Measurements from ENCODE around the gene MED12L.

GRCh38 chr3:151402349-151402748, 316.9 kb downstream of the MED12L start:
- TF ChIP-seq, protein P1, sequence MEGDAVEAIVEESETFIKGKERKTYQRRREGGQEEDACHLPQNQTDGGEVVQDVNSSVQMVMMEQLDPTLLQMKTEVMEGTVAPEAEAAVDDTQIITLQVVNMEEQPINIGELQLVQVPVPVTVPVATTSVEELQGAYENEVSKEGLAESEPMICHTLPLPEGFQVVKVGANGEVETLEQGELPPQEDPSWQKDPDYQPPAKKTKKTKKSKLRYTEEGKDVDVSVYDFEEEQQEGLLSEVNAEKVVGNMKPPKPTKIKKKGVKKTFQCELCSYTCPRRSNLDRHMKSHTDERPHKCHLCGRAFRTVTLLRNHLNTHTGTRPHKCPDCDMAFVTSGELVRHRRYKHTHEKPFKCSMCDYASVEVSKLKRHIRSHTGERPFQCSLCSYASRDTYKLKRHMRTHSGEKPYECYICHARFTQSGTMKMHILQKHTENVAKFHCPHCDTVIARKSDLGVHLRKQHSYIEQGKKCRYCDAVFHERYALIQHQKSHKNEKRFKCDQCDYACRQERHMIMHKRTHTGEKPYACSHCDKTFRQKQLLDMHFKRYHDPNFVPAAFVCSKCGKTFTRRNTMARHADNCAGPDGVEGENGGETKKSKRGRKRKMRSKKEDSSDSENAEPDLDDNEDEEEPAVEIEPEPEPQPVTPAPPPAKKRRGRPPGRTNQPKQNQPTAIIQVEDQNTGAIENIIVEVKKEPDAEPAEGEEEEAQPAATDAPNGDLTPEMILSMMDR (IDR thresholded peaks at IDR 0.05; ENCODE audit: insufficient read depth, low read length) = no peak
- no peak for TF ChIP-seq SPI1 (IDR thresholded peaks at IDR 0.05; ENCODE audit: borderline replicate concordance, low read depth)
- TF ChIP-seq GABPA (IDR thresholded peaks at IDR 0.05; ENCODE audit: low read depth) = no peak
- no peak for TF ChIP-seq POLR2AphosphoS5 (IDR thresholded peaks at IDR 0.05; ENCODE audit: low read depth)
- TF ChIP-seq, protein P2, sequence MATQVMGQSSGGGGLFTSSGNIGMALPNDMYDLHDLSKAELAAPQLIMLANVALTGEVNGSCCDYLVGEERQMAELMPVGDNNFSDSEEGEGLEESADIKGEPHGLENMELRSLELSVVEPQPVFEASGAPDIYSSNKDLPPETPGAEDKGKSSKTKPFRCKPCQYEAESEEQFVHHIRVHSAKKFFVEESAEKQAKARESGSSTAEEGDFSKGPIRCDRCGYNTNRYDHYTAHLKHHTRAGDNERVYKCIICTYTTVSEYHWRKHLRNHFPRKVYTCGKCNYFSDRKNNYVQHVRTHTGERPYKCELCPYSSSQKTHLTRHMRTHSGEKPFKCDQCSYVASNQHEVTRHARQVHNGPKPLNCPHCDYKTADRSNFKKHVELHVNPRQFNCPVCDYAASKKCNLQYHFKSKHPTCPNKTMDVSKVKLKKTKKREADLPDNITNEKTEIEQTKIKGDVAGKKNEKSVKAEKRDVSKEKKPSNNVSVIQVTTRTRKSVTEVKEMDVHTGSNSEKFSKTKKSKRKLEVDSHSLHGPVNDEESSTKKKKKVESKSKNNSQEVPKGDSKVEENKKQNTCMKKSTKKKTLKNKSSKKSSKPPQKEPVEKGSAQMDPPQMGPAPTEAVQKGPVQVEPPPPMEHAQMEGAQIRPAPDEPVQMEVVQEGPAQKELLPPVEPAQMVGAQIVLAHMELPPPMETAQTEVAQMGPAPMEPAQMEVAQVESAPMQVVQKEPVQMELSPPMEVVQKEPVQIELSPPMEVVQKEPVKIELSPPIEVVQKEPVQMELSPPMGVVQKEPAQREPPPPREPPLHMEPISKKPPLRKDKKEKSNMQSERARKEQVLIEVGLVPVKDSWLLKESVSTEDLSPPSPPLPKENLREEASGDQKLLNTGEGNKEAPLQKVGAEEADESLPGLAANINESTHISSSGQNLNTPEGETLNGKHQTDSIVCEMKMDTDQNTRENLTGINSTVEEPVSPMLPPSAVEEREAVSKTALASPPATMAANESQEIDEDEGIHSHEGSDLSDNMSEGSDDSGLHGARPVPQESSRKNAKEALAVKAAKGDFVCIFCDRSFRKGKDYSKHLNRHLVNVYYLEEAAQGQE (IDR thresholded peaks at IDR 0.05; ENCODE audit: insufficient replicate concordance, low read depth) = no peak
